HepG2 (cell line): ENCODE data around the gene NPB. TPM values are rescaled to one million over a fixed set of nuclear protein-coding genes. Genes with fewer than 3 reads are reported as not detected.

Experiments
- ATRX ChIP-seq: sonication (generic); formaldehyde crosslinking; IDR thresholded peaks from 2 replicates; pipeline ENCODE4 v1.4.0; 2020; ENCODE audit warnings: missing genetic modification reagents, borderline replicate concordance
- ELF4 ChIP-seq: sonication (generic); formaldehyde crosslinking; IDR thresholded peaks from 2 replicates; pipeline ENCODE4 v1.5.0; 2020; ENCODE audit warnings: missing genetic modification reagents, mild to moderate bottlenecking, moderate library complexity, borderline replicate concordance
- GABPB1 ChIP-seq: IDR thresholded peaks from 2 replicates; pipeline ENCODE4 v1.6.1; 2016; ENCODE audit warnings: mild to moderate bottlenecking, missing genetic modification reagents, moderate library complexity, missing compliant biosample characterization
- GATAD1 ChIP-seq: IDR thresholded peaks from 2 replicates; pipeline ENCODE4 v1.6.1; 2016; ENCODE audit warnings: missing genetic modification reagents, missing compliant biosample characterization
- HMG20A ChIP-seq: IDR thresholded peaks from 2 replicates; pipeline ENCODE4 v1.6.1; 2016; ENCODE audit warnings: borderline replicate concordance
- HNF4G ChIP-seq, 2 experiments: sonication (generic) in 1 of 2; formaldehyde crosslinking in 1 of 2; IDR thresholded peaks; 2 replicates each; pipeline versions ENCODE4 v1.4.0 to v1.6.1; 2011 to 2020; ENCODE audit warnings: borderline replicate concordance in 2 of 2, low read depth in 2 of 2, mild to moderate bottlenecking in 2 of 2, low read length in 1 of 2, missing genetic modification reagents in 1 of 2, moderate library complexity in 1 of 2
- KDM5B ChIP-seq: sonication (generic); formaldehyde crosslinking; IDR thresholded peaks from 2 replicates; pipeline ENCODE4 v1.4.0; 2020; ENCODE audit warnings: missing genetic modification reagents, mild to moderate bottlenecking, borderline replicate concordance
- MIER3 ChIP-seq: IDR thresholded peaks from 2 replicates; pipeline ENCODE4 v1.6.1; 2016; ENCODE audit warnings: missing compliant biosample characterization, borderline replicate concordance
- NFIC ChIP-seq: IDR thresholded peaks from 2 replicates; pipeline ENCODE4 v1.6.1; 2012; ENCODE audit warnings: mild to moderate bottlenecking, low read length, inconsistent platforms
- SAFB2 ChIP-seq: sonication (generic); formaldehyde crosslinking; IDR thresholded peaks from 2 replicates; pipeline ENCODE4 v1.5.1; 2020; ENCODE audit warnings: missing genetic modification reagents, low read depth, mild to moderate bottlenecking, borderline replicate concordance
- SIN3B ChIP-seq: fragments of 150-350 bp; IDR thresholded peaks from 2 replicates; pipeline ENCODE4 v1.6.1; 2014; ENCODE audit warnings: low read length
- ZKSCAN8 ChIP-seq: IDR thresholded peaks from 2 replicates; pipeline ENCODE4 v1.6.1; 2016; ENCODE audit warnings: borderline replicate concordance, missing genetic modification reagents, missing compliant biosample characterization
- ZNF253 ChIP-seq: sonication (generic); formaldehyde crosslinking; IDR thresholded peaks from 2 replicates; pipeline ENCODE4 v1.8.0; 2022; ENCODE audit warnings: mild to moderate bottlenecking, missing genetic modification reagents, borderline replicate concordance
- ZNF292 ChIP-seq: sonication (generic); formaldehyde crosslinking; IDR thresholded peaks from 2 replicates; pipeline ENCODE4 v1.8.1; 2022; ENCODE audit warnings: mild to moderate bottlenecking, low read depth, missing genetic modification reagents, borderline replicate concordance
- ZNF326 ChIP-seq: sonication (generic); formaldehyde crosslinking; IDR thresholded peaks from 2 replicates; pipeline ENCODE4 v1.4.0; 2020; ENCODE audit warnings: missing genetic modification reagents, borderline replicate concordance
- ZNF557 ChIP-seq: sonication (generic); formaldehyde crosslinking; IDR thresholded peaks from 2 replicates; pipeline ENCODE4 v1.4.0; 2020; ENCODE audit warnings: missing genetic modification reagents
- ZNF773 ChIP-seq: sonication (generic); formaldehyde crosslinking; IDR thresholded peaks from 2 replicates; pipeline ENCODE4 v1.4.0; 2020; ENCODE audit warnings: missing genetic modification reagents, borderline replicate concordance
- polyA plus RNA-seq, 8 experiments: library from polyadenylated mRNA; depleted of rRNA in 3 of 8; stranded (reverse) in 7 of 8; unstranded in 1 of 8; fragments of >200 nt; fragmentation: Illumina TruSeq in 4 of 8; extraction: Trizol in 4 of 8; gene quantifications; 2 replicates each; pipeline versions ENCODE4 v1.2.1 to v1.2.3, GENCODE V29; 2011 to 2016; ENCODE audit warnings: low read depth in 4 of 8, missing spikeins in 1 of 8, mixed read lengths in 1 of 8; ENCODE audit not compliant: insufficient read depth in 1 of 8
- total RNA-seq, 5 experiments: library from RNA; depleted of rRNA; stranded (reverse); fragments of >200 nt; fragmentation: Illumina TruSeq; extraction: Trizol; gene quantifications; 2 replicates each; pipeline ENCODE4 v1.2.3, GENCODE V29; 2016; ENCODE audit warnings: low read depth in 1 of 5
- TF ChIP-seq, protein P1 (sequence below): sonication (generic); formaldehyde crosslinking; IDR thresholded peaks from 2 replicates; pipeline ENCODE4 v1.5.0; 2020; ENCODE audit warnings: missing genetic modification reagents, mild to moderate bottlenecking, borderline replicate concordance
- TF ChIP-seq, protein P2 (sequence below): sonication (generic); formaldehyde crosslinking; IDR thresholded peaks from 2 replicates; pipeline ENCODE4 v1.4.0; 2020; ENCODE audit warnings: mild to moderate bottlenecking, missing genetic modification reagents
- TF ChIP-seq, protein P3 (sequence below): sonication (generic); formaldehyde crosslinking; IDR thresholded peaks from 2 replicates; pipeline ENCODE4 v1.4.0; 2020; ENCODE audit warnings: missing genetic modification reagents
- TF ChIP-seq, protein P4 (sequence below): sonication (generic); formaldehyde crosslinking; IDR thresholded peaks from 2 replicates; pipeline ENCODE4 v1.4.0; 2020; ENCODE audit warnings: missing genetic modification reagents, mild to moderate bottlenecking, borderline replicate concordance

Gene NPB
- total and polyA plus RNA-seq, 2 of the 13 experiments (the other 11 are each of a cell fraction or from before 2014, with no cell fraction given), result 0.11 to 0.93 TPM

DNA sequence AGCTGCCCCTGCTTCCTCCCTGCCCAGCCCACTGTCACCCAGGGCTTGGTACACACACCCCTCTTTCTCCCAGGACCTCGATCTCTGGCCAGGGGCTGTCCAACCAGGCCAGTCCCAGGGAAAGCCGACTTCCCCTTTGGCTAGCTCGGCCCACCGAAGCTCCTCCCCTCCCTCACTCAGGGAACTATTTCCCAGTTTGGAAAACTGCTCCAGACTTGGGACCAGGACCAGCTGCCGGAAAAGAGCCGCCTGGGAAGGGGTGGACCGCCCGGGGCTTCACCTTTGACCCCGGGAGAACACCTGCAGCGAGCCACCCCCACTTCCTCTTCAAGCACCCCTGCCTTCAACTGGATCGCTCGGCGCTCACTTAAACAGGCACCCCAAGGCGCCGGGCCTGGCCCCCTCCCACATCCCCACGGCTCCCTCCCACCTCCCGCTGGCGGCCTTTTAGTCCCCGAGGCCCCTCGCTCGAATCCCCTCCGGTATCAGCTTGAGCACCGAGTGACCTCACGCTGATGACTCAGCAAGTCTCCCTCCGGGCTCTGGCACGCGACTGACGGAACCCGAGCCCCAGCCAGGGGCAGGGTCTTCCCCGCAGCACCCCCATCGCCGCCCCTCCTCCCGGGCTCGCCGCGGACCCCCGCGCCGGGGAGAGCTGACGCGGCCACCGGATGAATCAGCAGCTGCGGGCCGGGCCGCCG is 24.6 kb downstream of the NPB start (continued):
- TF ChIP-seq, protein P1, sequence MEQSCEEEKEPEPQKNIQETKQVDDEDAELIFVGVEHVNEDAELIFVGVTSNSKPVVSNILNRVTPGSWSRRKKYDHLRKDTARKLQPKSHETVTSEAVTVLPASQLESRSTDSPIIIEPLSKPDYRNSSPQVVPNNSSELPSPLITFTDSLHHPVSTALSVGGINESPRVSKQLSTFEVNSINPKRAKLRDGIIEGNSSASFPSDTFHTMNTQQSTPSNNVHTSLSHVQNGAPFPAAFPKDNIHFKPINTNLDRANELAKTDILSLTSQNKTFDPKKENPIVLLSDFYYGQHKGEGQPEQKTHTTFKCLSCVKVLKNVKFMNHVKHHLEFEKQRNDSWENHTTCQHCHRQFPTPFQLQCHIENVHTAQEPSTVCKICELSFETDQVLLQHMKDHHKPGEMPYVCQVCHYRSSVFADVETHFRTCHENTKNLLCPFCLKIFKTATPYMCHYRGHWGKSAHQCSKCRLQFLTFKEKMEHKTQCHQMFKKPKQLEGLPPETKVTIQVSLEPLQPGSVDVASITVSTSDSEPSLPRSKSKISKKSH (CRISPR knock-in tag), result no peak
- TF ChIP-seq, protein P2, sequence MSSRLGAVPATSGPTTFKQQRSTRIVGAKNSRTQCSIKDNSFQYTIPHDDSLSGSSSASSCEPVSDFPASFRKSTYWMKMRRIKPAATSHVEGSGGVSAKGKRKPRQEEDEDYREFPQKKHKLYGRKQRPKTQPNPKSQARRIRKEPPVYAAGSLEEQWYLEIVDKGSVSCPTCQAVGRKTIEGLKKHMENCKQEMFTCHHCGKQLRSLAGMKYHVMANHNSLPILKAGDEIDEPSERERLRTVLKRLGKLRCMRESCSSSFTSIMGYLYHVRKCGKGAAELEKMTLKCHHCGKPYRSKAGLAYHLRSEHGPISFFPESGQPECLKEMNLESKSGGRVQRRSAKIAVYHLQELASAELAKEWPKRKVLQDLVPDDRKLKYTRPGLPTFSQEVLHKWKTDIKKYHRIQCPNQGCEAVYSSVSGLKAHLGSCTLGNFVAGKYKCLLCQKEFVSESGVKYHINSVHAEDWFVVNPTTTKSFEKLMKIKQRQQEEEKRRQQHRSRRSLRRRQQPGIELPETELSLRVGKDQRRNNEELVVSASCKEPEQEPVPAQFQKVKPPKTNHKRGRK (CRISPR knock-in tag), result no peak
- TF ChIP-seq HMG20A (no peak; the same call in 1 of the 2 replicates), GATAD1 (CRISPR knock-in tag) (peak; percentile 27; the same call in 1 of the 2 replicates), KDM5B (CRISPR knock-in tag) (0 out of 2 replicates have a peak, but pooled peaks have one; percentile 18), NFIC (no peak), GABPB1 (peak; percentile 84), ATRX (CRISPR knock-in tag) (no peak), HNF4G (IDR thresholded peaks at IDR 0.05; ENCODE audit: borderline replicate concordance, low read depth, low read length) (peak; percentile 70; the same call in 1 of the 2 replicates), HNF4G (CRISPR knock-in tag; IDR thresholded peaks at IDR 0.05; ENCODE audit: borderline replicate concordance, low read depth) (no peak), SIN3B (no peak), ZNF773 (CRISPR knock-in tag) (no peak), ZKSCAN8 (CRISPR knock-in tag) (no peak), MIER3 (CRISPR knock-in tag) (no peak), ZNF292 (CRISPR knock-in tag) (no peak; the same call in 1 of the 2 replicates), ZNF326 (CRISPR knock-in tag) (no peak), ELF4 (CRISPR knock-in tag) (0 out of 2 replicates have a peak, but pooled peaks have one; percentile 60), ZNF253 (CRISPR knock-in tag) (no peak), SAFB2 (CRISPR knock-in tag) (no peak; the same call in 1 of the 2 replicates), ZNF557 (CRISPR knock-in tag) (no peak)
- TF ChIP-seq, protein P3, sequence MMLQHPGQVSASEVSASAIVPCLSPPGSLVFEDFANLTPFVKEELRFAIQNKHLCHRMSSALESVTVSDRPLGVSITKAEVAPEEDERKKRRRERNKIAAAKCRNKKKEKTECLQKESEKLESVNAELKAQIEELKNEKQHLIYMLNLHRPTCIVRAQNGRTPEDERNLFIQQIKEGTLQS, result peak; percentile 58; the same call in 1 of the 2 replicates
- TF ChIP-seq, protein P4, sequence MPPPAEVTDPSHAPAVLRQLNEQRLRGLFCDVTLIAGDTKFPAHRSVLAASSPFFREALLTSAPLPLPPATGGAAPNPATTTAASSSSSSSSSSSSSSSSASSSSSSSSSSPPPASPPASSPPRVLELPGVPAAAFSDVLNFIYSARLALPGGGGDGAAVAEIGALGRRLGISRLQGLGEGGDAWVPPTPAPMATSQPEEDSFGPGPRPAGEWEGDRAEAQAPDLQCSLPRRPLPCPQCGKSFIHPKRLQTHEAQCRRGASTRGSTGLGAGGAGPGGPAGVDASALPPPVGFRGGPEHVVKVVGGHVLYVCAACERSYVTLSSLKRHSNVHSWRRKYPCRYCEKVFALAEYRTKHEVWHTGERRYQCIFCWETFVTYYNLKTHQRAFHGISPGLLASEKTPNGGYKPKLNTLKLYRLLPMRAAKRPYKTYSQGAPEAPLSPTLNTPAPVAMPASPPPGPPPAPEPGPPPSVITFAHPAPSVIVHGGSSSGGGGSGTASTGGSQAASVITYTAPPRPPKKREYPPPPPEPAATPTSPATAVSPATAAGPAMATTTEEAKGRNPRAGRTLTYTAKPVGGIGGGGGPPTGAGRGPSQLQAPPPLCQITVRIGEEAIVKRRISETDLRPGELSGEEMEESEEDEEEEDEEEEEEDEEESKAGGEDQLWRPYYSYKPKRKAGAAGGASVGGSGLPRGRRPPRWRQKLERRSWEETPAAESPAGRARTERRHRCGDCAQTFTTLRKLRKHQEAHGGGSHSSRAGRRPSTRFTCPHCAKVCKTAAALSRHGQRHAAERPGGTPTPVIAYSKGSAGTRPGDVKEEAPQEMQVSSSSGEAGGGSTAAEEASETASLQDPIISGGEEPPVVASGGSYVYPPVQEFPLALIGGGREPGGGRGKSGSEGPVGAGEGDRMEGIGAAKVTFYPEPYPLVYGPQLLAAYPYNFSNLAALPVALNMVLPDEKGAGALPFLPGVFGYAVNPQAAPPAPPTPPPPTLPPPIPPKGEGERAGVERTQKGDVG (CRISPR knock-in tag), result no peak
